HL-60/S4 treated with retinoic acid at 250 ng/mL for 4 days and 3 days (cell line): ENCODE results near the gene GRM7.

Experiments
- in situ Hi-C: fragments of 300-500 bp; cut with MboI; formaldehyde crosslinking; loops from 2 replicates; pipeline ENCODE4 v1.7.0; 2022; ENCODE audit warnings: low sequenced_read_pairs

The GRM7 gene

GRCh38 chr3:7630925-7631324, 770.0 kb downstream of the GRM7 start:
- in situ Hi-C loops = no loop called here

- in situ Hi-C loops = no loop called here
Measured at GRCh38 chr3:7632305-7632704, 771.4 kb downstream of the GRM7 start.

- in situ Hi-C loops = no loop called here
Measured at GRCh38 chr3:7637694-7638093, 776.8 kb downstream of the GRM7 start.

- in situ Hi-C loops = no loop called here
Measured at GRCh38 chr3:7638103-7638502, 777.2 kb downstream of the GRM7 start.

- in situ Hi-C loops = no loop called here
Measured at GRCh38 chr3:7640787-7641186, 779.9 kb downstream of the GRM7 start.

GRCh38 chr3:7646851-7647250, 785.9 kb downstream of the GRM7 start:
- in situ Hi-C loops = no loop called here

GRCh38 chr3:7650466-7650865, 789.6 kb downstream of the GRM7 start:
- in situ Hi-C loops = no loop called here

GRCh38 chr3:7651274-7651673, 790.4 kb downstream of the GRM7 start:
- in situ Hi-C loops = no loop called here

GRCh38 chr3:7657214-7658112, 796.5 kb downstream of the GRM7 start:
- in situ Hi-C loops = no loop called here

- in situ Hi-C loops = no loop called here
Measured at GRCh38 chr3:7658294-7658693, 797.4 kb downstream of the GRM7 start.

- in situ Hi-C loops = no loop called here
Measured at GRCh38 chr3:7659079-7659478, 798.2 kb downstream of the GRM7 start.

- in situ Hi-C loops = no loop called here
Measured at GRCh38 chr3:7663771-7664170, 802.9 kb downstream of the GRM7 start.

- in situ Hi-C loops = no loop called here
Measured at GRCh38 chr3:7667774-7668173, 806.9 kb downstream of the GRM7 start.

GRCh38 chr3:7669641-7670040, 808.7 kb downstream of the GRM7 start:
- in situ Hi-C loops = no loop called here

- in situ Hi-C loops = no loop called here
Measured at GRCh38 chr3:7678521-7678920, 817.6 kb downstream of the GRM7 start.

- in situ Hi-C loops = no loop called here
Measured at GRCh38 chr3:7682822-7683229, 821.9 kb downstream of the GRM7 start.

- in situ Hi-C loops = no loop called here
Measured at GRCh38 chr3:7683426-7683825, 822.5 kb downstream of the GRM7 start.

GRCh38 chr3:7684182-7684715, 823.3 kb downstream of the GRM7 start:
- in situ Hi-C loops = no loop called here

- in situ Hi-C loops = no loop called here
Measured at GRCh38 chr3:7687428-7688147, 826.7 kb downstream of the GRM7 start.

GRCh38 chr3:7692866-7693265, 832.0 kb downstream of the GRM7 start:
- in situ Hi-C loops = no loop called here

- in situ Hi-C loops = no loop called here
Measured at GRCh38 chr3:7693976-7694375, 833.1 kb downstream of the GRM7 start.

GRCh38 chr3:7695049-7695448, 834.1 kb downstream of the GRM7 start:
- in situ Hi-C loops = no loop called here
